Endometrial microvascular endothelial cells (primary cell): ENCODE measurements around the gene FAM32A. TPM values are rescaled to one million over a fixed set of nuclear protein-coding genes. Genes with fewer than 3 reads are reported as not detected.

Source experiments
- in situ Hi-C: cut with HindIII; loops from 2 replicates; pipeline ENCODE4 v1.10.0; 2017; ENCODE audit warnings: low sequenced_read_pairs, low pct_unique_long_range_greater_than_20kb; ENCODE audit errors: inconsistent ontology term
- total RNA-seq: library from RNA; depleted of rRNA; stranded (reverse); fragments of >200 nt; gene quantifications from one replicate; pipeline ENCODE4 v1.2.3, GENCODE V29; 2015; ENCODE audit errors: inconsistent ontology term

Gene FAM32A
- total RNA-seq, 1 donor from 2014 or later: 104 TPM

DNA sequence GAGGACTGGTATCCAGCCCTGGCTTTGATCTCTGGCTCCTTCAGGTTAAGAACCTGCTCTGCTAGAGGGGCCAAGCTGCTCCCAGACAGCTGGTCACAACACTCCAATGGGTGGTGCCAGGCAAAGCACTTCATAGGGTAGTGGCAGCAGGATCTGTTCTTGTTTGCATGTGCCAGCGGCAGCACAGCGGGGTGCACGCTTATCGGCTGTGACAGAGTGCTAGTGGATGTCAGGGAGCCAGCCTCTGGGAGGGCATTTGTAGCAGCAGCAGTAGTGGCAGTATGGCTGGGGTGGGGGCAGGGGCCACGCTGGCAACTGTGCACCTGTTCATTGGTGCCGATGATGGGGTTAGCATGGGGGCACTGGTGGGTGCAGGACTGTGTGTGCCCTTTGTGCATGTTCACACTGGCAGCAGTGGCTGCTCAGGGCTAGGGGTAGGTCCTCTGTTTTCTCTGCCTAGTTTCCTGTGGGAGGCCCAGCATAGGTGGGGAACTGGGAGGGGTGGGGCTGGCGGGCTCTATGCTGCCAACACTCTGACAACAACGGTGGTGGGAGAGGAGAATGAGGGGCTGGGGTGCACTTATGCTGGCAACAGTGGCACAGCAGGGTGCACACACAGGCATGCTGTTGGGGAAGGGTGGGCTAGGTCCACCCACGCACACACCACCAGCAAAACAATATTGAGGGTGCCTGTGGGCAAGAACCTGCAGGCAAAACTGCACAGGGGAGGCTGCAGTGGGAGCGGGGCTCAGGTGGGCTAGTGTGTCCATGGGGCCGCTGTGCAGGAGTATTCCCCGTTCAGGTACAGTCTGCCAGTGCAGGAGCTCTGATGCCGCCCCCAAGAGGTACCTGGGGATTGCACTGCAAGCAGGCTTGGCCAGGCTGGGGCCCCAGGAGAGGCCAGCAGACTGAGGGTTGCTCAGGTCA lies 31.8 kb downstream of the FAM32A start:
- in situ Hi-C loops: no loop called here

DNA sequence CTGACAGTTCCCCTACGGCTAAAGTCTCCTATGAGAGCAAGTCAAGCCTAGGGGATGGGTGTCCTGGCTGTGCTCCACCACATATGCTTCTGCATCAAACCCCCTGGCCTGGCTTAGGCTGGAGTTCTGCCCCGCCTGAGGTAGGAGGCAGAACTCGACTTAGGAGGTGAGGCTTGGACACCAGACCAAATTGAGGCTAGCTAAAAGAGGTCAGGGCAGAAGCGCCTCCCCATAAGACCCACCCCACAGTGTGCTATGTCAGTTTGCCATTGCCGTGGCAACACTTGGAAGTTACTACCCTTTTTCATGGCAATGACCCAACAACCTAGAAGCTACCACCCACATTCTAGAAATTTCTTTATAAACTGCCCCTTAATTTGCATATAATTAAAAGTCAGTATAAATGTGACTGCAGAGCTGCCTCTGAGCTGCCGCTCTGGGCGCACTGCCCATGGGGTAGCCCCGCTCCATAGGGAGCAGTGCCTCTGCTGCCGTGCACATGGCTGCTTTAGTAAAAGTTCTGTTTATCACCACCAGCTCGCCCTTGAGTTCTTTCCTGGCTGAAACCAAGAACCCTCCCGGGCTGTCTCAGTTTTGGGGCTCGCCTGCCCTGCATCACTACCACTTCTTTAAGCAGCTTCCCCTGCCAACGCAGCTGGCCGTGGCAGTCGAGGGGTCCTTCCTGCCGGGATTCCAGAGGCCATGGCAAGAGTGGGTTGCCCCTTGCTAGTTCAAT lies 32.7 kb downstream of the FAM32A start:
- in situ Hi-C loops: no loop called here

DNA sequence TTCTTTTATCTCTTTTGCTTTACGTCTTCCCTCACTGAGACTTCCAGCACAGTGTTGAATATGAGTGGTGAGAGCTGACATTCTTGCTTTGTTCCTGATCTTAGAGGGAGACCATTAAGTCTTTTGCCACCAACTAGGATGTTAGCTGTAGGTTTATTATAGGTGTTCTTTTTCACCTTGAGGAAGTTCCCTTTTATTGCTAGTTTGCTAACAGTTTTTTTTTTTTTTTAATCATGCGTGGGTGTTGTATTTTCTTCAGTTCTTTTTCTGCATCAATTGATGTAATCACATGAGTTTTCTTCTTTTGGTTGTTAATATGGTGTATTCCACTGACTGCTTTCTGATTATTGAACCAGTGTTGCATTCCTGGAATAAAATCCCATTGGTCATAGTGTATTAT lies 33.6 kb downstream of the FAM32A start:
- in situ Hi-C loops: no loop called here

DNA sequence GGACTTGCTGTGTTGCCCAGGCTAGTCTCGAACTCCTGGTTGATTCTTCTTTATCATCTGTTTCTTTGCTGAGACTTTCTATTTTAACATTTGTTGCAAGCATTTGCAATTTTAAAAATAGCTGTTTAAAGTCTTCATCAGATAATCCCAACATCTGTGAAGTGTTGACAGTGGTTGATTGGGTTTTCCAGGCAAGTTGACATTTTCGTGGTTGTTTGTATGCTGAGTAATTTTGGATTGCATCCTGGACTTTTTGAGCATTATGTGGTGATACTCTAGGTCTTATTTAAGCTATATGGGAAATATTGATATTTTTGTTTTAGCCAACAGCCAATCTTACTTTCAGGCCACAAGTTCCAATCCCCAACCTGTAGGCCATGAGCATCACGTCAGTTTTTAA lies 37.6 kb downstream of the FAM32A start:
- in situ Hi-C loops: no loop called here

DNA sequence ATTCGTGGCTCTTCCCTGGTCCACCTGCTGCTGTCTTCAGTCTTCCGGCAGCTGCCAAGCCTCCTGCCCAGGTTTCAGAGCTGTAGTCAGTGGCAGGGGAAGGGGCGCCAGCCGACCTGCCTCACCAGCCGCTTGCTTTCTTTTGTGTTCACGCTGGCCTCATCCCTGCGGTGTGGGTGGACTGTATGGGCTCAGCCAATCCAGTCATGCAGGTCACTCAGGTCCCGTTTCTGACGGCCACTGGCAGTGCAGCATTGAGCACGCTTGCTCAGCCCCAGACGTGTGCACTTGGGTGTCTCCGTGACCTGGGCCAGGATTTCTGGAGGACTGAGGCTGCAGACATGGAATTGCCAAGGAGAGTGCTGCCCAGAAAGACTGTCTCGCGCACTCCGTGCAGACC lies 38.5 kb downstream of the FAM32A start:
- in situ Hi-C loops: no loop called here

DNA sequence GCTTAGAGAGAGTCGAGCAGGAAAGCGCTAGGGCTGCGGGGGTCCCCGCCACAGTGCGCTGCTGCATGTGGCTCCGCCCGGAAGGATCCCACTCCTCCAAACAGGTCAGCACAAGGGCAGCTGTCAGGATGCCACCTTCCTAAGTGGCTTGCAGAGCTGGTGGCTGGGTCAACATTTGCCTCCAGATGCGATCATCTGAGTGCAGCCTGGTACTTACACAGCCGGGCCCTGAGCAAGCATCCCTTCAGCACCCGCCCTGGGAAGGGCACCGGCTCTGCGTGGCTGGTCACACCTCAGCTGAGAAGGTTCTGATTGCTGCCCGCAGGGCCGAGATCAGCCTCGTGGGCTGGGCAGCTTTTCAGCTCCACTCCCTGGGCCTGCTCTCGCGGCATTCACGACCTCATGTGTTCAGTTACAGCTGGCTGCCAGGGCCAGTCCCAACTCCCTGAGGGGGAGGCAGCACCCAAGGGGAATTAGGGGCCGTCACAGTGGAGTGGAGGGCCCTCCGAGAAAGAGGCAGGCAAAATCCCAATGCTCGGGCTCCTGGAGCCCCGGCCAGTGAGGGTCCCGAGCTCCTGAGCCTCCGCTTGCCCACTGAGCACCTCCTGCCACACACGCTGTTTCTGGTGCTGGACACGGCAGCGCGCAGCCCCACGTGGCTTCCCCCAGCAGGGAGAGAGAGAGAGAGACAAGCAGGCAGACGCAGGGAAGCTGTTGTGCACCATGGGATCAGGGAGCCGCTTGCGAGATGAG lies 39.3 kb downstream of the FAM32A start:
- in situ Hi-C loops: no loop called here

DNA sequence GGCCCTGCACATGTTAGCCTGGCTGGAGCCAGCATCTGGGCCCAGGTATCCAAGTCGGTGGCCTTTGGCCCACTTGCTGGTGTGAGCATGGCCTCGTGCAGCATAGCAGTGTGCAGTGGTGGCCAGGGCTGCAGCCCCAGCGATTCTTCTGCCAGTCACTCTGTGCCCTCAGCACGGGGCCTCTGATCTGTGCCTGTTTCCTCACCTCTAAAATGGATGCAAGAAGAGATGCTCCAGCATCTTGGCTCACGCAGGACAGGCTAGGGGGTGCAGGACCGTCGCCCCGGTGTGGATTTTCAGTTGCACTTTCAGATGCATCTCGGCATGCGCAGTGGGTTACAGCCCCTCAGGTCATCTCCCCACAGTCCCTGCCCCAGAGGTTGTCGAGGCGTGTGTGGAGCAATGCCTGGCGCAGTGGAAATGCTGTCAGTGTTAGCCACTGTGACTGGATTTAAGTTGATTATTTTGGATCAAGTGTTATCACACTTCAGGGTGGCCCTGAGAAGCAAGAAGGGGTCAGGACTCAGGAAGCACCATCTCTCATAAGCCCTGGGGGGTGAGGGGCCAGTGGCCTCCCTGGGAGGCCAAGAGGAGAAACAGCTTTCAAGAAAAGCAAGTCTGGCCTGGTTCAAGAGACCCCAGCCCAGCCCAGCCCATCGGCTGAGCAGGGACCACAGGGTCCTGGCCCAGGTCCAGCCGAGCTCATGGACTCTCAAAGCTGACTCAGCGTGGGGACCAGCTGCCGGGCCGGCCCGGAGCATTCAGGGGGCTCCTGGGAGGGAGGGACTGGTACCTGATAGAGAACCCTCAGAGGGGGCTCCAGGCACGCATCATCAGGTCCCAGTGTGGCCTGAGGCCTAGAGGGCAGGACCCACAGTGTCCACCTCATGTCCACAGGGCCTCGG lies 40.3 kb downstream of the FAM32A start:
- in situ Hi-C loops: no loop called here

DNA sequence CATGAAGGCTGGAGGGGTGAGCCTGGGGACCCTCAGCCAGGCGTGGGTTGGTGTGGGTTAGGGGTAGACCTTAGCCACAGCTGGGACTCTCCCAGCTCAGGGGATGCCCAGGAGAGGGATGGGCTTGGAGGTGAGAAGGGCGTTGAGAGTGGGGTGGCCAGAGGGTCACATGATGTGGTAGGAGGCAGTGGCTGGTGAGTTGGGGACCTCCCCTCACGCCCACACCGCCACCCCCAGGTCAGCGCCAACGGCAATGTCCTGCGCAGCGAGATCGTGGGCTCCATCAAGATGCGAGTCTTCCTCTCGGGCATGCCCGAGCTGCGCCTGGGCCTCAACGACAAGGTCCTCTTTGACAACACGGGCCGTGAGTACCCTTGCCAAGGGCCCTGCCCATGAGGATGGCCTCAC lies 41.0 kb downstream of the FAM32A start:
- in situ Hi-C loops: no loop called here

DNA sequence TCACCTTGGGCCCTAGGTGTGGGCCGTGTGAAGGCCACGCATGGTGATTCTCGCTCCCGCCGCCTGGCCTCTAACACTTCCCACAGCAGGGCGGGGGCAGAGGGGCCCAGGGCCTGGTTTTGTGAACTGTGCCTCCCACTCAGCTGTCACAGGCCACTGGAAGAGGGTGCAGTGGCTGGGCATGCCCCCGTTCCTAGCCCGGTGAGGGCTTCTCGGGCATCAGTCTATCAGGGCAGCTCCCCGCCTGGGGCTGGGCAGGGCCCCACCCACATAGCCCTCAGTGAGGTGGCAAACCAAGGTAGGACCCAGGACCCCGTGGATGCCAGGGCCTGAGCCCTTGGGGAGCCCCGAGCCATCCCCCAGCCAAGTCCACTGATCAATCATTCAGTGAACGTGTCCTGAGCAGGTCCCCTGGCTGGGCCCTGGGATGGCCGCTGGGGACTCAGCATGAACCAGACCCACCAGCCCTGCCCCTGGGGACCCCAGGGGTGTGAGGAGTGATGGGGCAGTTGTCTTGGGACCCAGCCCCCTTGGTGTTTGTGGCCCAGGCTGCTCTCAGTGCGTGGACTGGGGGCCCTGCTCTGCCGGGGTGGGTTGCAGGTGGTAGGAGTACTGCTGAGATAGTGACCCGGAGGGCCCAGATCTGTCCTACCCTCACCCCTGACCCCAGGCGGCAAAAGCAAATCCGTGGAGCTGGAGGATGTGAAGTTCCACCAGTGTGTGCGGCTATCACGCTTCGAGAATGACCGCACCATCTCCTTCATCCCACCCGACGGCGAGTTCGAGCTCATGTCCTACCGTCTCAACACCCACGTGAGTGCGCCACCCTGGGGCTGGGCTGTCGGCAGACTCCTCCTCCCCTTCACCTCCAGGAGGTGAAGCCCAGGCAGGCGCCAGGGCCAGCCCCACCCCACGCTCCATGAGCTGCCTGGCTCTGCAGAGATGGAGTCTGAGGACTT lies 41.9 kb downstream of the FAM32A start:
- in situ Hi-C loops: no loop called here

DNA sequence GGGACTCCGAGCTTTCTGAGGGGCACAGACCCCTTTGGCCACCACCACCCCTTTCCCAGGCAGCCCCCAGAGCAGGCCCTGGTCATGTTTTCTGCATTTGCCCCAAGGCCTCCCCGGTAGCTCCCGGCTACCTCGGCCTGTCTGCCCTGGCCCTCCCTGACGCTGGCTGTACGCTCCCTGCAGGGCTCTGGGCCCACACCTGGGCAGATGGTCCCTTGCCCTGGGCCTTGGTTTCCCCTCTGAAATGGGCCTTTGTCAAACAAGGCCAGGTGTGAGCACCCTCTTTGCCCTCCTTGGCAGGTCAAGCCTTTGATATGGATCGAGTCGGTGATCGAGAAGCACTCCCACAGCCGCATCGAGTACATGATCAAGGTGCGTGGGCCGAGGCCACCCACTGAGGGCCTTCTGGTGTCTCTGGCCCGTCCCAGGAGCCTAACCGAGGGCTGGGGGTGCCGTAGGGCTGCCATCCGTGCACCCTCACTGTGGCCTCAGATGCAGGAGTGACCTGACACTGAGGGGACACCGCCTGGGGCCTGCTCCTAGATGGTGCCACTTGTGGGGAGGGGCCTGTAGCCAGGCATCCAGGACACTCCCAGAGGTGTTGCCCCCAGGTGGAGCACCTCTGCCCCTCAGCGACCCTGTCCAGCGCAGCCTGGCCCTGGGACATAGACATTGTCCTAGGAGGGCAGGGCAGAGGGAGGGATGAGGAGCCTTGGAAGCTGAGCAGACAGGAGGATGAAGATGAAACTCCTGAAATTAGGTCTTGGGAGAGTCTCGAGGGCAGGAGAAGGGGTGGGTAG lies 42.8 kb downstream of the FAM32A start:
- in situ Hi-C loops: no loop called here

DNA sequence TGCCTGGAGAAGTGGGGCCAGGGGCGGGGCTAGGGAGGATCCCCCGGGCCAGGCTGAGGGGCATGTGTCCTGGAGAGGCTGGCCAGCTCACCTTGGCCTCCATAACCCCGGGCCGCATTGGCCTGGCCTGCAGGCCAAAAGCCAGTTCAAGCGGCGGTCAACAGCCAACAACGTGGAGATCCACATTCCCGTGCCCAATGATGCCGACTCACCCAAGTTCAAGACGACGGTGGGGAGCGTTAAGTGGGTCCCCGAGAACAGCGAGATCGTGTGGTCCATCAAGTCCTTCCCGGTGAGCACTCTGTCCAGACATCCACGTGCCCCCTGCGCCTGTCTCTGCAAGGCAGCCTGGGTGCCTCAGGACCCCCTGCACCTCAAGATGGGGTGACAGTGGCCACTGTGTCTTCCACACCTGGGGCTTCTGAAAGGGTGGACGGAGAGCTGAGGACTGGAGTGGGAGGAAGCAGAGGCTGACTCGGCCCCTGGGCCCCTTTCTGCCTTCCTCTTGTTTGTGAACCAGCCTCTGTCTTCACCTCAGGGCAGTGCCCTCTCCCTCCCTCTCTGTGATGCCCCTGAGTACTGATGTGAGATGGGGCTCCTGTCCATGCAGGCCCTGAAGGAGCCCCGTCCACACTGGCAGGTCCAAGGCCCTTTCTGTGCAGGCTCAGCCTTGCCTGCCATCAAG lies 43.6 kb downstream of the FAM32A start:
- in situ Hi-C loops: no loop called here

DNA sequence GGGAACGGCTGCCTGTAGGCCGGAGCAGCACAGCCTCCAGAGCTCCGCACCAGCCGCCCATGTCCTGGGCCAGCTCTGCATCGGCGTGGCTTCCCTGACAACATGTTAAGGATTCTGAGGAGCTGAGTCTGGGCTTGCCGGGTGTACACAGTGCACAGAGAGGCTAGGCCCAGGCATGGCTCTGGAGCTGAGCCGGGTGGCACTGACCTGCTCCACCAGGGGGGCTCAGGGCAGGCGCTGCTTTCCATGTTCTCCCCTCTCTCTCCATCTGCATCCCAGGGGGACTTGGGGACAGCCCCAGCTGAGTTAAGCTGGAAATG lies 44.1 kb downstream of the FAM32A start:
- in situ Hi-C loops: no loop called here

DNA sequence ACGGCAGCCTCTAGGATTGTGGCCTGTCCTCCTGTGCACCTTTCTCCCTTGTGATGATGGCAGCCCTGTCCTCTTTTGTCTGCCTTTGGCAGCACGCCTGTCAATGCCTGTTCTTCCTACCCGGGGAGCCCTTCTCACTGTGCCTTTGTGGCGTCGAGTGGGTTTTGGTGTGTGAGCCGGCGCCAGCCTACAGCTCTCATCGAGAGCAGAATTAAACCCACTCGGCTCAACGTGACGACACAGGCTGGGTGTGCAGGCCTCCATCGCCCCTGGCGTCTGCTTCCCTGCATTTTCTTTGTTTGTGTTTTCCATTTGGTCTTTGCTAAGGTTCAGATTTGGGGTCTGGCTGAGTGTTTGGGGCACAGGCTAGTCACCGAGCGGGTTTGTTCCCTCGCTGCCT lies 46.9 kb downstream of the FAM32A start:
- in situ Hi-C loops: loop anchor here (10.0 kb wide), 1 partner anchor 163 kb away; no protein-coding TSS in a partner anchor

DNA sequence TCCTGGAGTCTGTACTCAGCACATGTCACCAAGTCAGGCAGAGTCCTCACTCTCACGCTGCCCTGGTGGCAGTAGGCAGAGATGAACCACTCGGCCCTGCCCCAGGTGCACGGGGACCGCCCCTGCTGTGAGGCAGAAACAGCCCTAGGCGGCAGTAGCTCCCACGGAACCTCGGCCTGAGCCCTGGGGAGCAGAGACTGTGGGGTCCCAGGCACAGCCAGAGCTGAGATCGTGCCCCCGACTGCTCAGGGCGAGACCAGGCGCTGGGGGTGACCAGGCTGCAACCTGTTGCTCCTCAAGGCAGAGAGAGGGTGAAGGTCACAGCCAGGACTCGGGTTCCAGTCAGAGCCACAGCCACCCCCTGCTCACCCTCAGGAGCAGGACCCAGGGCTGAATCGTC lies 47.4 kb downstream of the FAM32A start:
- in situ Hi-C loops: loop anchor here (10.0 kb wide), 1 partner anchor 162 kb away; no protein-coding TSS in a partner anchor

DNA sequence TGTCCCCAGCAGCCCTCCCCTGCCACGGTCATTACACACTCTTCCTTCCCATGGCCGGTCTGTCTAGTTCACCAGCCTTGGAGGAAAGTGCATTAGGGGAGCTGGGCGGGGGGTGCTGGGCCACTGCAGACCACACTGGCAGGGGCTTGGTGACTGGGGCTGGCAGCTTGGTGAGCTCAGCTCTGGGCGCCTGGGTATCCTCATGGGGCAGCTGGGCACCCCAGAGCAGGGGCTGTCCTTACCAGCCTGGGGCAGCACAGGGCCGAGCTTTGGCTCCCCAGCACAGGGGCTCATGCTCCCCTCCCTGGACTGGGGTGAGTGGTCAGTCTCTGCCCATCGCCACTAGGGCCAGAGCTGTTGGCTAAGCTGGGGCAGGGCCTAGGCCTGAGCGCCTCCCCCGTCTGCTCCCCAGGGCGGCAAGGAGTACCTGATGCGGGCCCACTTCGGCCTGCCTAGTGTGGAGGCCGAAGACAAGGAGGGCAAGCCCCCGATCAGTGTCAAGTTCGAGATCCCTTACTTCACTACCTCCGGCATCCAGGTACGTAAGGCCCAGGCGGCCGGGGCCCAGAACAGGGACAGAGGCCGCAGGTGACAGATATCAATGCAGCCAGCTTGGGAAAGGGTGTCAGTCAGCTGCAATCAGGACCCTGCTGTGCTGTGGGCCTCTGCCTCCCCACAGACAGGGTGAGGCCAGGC lies 48.0 kb downstream of the FAM32A start:
- in situ Hi-C loops: loop anchor here (10.0 kb wide), 1 partner anchor 162 kb away; no protein-coding TSS in a partner anchor
